Activated CD8-positive, alpha-beta memory T cell treated with anti-CD3 and anti-CD28 coated beads, Interleukin-2, amount 50 U/mL, for 1 hour (primary cell): Measurements from ENCODE around the gene GNAI3.

Source experiments
- DNase-seq: peaks from one replicate; pipeline ENCODE4 v3.0.0-alpha.2; 2020; ENCODE audit errors: extremely low read depth

GNAI3 gene

DNA sequence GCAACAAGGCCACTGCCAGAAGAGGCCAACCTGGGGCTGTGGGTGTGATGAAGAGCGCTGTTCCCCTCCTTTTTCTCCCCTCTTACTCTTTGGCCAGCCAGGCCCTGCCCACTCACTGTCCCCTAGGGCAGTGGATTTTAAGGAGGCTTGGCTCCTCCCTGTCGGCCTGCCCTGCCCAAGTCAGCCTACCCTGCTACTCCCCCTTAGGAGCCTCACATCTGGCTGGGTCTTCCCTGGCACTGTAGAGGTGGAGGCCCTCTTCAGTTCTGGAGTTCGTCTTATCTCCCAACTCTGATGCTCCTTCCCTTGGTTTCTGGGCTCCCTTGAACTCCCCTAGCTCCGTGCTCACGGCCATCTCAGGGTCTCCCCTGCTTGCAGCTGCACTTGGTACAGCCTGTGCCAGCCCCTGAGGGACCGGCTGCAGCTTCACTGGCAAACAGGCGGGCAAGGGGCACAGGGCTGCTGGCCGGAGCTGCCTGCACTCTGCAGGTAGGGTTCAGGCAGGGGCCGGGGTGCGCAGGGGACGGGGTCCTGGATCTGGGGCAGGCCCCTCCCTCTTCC, 75.3 kb downstream of the GNAI3 start:
- no peak for DNase-seq

DNA sequence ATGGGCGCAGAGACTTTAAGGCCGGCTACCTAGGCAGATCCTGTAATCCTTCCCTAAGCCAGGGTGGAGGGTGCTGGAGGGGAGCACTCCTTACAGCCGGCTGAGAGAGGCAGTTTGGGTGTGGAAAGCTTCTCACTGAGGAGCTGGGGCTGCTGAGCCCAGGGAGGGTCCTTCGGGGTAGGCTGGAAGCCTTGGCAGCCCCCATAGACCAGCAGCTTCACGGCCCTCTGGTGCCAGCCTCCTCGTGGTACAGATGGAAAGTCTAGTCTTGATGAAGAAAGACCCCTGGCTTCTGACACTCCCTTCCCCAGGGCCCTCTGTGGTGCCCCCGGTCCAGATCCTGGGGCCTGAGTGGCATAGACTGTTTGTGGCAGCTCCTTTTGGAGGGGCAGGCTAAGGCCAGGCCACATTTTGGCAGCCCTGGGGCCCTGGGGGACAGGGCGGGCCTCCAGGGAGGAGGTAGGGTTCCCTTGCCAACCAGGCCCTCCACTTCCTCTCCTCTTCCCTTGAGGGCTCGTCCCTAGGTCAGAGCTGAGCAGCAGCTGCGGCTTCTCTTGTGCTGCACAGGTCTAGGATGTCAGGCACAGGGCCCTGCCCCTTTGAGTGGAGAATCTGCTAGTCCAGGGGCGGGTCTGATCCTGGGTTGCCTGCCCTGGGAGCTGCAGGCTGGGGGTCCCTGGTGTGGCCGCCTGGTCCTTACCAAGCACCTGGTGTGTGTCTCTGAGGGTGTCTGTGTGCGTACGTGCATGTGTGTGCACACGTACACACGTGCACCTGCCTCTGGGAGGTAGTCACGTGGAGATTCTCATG, 76.0 kb downstream of the GNAI3 start:
- DNase-seq: no peak

DNA sequence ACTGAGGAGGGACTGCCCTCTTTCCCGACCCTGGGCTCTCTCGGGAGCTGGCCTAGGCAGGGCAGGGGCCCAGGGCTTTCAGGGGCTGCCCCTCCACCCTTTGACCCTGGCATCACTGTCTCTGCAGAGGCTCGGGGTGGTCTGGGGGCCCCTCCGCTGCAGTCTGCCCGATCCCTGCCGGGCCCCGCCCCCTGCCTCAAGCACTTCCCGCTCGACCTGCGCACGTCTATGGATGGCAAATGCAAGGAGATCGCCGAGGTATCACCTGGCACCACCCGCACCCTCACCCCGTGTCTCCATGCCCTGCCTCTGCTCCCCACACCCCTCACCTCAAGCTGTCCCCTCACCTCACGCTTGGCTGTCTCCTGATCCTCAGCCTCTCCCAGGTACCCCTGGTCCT, 76.8 kb downstream of the GNAI3 start:
- no peak for DNase-seq

DNA sequence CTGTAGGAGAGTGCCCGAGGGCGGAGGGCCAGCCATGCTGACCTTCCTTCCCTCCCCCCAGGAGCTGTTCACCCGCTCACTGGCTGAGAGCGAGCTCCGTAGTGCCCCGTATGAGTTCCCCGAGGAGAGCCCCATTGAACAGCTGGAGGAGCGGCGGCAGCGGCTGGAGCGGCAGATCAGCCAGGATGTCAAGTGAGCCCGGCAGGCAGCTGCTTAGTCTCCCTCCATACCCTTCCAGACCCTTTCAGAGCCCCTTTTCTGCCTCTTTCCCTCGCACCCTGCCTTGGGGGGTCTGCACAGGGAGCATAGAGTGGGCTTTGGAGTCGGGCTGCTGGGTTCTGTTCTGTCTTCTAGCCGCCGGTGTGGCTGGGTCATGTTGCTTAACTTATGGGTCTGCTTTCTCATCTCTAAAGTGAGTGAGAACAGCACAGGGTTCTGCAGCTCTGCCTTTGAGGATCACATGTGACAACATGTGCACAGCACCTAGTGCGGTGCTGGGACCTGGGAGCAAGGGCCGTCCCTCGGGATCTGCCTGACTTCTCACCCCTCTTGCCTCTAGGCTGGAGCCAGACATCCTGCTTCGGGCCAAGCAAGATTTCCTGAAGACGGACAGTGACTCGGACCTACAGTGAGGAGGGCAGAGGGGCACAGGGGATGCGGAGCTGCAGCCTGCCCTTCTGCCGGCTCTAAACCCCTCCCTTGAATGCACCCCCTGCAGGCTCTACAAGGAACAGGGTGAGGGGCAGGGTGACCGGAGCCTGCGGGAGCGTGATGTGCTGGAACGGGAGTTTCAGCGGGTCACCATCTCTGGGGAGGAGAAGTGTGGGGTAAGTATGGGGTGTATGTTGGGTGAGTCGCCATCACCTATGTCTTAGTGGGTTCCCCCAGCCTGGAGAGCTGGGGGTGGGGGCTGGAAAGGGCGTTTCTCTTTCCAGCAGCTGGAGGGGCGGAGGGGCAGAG, 77.5 kb downstream of the GNAI3 start:
- no peak for DNase-seq

DNA sequence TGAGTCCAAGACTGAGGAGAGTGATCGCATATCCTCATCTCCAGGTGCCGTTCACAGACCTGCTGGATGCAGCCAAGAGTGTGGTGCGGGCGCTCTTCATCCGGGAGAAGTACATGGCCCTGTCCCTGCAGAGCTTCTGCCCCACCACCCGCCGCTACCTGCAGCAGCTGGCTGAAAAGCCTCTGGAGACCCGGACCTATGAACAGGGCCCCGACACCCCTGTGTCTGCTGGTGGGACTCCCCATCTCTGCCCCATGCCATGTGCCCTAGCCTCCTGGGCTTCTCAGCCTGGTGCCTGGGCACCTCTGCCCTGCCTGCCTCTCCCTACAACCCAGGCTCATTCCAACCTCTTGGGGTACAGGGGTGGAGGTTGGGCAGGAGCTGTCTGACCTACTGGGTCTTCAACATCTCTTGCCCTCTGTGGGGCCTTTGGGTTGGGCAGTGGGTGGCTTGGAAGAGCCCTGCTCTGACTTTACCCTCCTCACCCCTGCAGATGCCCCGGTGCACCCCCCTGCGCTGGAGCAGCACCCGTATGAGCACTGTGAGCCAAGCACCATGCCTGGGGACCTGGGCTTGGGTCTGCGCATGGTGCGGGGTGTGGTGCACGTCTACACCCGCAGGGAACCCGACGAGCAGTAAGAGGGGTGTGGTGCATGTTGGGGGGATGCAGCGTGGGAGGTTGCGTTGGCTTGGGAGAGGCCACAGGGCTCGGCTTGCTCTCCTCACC, 78.4 kb downstream of the GNAI3 start:
- no peak for DNase-seq

DNA sequence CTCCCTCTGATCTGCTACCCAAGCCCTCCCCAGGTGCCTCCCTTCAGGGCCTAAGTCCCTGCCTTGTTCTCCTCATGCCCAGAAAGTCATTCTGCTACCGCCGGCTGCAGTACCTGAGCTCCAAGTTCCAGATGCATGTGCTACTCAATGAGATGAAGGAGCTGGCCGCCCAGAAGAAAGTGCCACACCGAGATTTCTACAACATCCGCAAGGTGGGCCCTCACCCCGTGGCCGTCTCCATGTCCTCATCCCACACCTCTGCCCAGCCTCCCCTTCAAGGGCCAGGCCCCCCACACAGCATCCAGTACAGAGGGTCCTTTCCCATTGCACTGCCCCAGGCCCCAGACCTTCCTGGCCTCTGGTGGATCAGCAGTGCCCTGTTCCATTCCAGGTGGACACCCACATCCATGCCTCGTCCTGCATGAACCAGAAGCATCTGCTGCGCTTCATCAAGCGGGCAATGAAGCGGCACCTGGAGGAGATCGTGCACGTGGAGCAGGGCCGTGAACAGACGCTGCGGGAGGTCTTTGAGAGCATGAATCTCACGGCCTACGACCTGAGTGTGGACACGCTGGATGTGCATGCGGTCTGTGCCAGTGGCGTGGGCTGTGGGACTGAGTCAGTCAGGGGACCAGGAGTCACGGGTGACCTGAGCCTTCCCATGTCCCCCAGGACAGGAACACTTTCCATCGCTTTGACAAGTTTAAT, 79.4 kb downstream of the GNAI3 start:
- no peak for DNase-seq

DNA sequence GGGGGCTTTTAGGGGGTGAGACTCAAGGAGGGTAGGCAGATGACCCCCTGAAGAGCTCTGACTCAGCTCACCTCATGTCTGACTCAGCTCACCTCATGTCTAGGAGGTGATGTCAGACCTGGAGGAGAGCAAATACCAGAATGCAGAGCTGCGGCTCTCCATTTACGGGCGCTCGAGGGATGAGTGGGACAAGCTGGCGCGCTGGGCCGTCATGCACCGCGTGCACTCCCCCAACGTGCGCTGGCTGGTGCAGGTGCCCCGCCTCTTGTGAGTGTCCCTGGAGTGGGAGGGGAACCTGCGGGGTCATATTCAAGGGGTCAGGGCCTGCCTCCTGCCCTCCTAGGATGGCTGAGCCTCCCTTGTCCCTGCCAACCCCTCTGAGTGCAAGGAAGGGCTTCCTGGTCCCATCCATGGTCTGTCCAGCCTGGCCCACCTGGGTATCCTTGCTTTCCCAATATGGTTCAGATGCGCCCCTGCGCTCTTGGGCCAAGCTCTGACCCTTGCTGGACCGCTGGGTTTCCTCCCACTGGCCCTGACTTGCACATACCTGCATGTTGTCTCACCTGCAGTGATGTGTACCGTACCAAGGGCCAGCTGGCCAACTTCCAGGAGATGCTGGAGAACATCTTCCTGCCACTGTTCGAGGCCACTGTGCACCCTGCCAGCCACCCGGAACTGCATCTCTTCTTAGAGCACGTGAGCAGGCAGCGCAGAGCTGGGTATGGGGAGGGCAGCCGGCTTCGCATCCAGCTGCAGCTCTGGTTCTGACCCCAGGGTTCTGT, 80.3 kb downstream of the GNAI3 start:
- no peak for DNase-seq

DNA sequence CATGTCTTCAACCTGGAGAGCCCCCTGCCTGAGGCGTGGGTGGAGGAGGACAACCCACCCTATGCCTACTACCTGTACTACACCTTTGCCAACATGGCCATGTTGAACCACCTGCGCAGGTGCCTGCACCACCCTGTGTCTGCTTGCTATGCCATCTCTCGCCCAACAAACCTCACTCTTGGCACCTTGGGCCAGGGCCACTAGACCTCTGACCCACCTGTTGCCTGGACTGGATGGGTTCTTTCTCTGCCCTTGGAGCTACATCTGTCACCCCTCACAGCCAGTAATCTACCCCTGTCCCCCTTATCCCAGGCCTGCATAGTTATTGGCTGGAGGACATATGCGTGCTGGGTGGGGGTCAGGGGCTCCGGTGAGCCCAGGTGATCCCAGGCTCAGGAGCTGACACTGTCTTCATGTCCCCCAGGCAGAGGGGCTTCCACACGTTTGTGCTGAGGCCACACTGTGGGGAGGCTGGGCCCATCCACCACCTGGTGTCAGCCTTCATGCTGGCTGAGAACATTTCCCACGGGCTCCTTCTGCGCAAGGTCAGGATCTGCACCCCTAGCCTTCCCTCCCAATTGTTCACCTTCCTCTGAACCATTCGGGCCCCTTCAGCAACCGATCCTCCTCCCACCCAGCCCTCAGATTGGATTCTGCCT, 81.1 kb downstream of the GNAI3 start:
- DNase-seq: no peak

DNA sequence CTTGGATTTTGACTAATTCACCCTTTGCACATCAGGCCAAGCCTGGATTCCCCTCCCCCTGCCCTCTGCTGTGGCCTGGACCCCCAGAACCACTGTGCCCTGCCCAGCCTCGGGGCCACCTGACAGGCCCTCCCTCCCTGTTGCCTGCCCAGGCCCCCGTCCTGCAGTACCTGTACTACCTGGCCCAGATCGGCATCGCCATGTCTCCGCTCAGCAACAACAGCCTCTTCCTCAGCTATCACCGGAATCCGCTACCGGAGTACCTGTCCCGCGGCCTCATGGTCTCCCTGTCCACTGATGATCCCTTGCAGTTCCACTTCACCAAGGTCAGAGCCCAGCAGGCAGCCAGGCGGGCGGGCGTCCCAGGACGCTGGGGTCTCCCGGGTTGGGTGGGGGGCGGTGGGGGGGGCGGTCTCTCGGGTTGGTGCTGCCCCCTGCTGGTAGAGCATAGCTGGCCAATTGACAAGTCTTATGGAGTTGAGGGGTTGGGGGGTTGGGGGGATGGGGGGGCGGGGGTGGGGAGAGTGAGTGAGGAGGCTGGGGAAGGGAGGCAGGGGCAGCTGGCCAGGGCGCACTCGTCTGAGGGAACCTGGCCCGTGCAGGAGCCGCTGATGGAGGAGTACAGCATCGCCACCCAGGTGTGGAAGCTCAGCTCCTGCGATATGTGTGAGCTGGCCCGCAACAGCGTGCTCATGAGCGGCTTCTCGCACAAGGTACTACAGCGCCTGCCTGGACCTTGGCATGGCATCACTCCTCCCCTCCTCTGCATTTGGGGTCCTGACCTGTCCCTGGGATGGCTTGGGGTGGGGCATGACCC, 81.9 kb downstream of the GNAI3 start:
- no peak for DNase-seq

DNA sequence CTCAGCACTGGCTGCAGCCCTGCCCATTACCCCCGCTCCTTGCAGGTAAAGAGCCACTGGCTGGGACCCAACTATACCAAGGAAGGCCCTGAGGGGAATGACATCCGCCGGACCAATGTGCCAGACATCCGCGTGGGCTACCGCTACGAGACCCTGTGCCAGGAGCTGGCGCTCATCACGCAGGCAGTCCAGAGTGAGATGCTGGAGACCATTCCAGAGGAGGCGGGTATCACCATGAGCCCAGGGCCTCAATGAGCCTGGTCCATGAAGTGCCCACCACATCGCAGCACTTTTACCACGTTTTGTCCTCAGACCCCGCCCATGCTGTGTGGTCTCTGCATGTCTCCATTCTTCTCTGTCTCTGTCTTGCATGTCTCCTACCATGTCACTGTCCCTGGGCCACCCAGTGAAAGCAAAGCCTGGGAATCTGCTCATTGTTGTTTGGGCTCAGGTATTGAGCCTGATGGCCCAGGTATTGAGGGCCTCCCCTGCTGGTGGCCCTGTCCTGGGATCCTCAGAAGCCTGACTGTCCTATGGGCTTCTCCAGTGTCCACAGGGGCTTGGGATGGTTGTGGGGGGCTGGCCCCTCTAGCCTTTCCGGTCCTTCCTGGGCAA, 82.6 kb downstream of the GNAI3 start:
- DNase-seq: no peak

DNA sequence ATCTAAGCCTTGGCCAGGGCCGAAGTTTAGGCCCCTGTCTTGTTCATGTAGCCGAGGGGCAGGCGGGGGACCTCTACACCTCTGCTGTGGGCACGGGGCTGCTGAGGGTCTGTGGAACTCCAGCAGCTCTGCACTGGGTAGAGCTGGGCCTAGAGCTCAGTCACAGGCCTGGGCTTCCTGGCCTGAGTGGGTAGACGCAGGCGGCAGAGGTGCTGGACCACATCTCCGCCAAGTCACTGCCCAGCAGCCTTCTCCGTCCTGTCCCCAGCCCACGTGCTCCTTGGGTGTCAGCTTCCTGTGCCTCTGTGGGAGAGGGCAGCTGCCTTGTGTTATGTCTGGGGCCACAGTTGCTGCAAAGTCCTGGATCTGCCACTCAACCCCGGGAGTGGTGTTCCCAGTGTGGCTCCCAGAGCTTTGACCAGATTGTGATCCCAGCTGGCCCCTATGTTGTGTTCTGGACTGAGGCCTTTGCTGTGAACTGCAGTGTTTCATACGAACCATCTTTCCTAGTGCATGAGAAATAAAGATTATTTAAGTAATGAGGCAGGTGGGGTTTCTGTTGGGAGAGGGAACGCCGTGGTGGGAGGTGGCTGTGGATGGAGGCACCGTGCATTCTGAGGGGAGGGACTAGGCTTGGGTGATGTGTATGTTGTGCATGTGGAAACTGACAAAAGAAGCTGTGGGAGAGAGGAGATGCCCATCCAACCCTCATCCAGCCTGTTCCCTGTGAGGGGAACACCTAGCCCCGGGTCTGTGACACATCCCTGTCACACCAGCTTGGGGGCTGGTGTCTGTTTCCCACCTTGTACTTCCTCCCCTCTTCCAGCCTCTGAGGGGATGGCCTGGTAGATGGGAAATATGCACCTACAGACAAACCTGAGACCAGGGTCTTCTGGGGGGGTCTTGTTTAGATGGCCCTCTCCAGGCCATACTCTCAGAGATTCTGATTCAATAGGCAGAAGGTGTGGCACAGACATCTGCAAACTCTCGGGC, 83.4 kb downstream of the GNAI3 start:
- DNase-seq: no peak

DNA sequence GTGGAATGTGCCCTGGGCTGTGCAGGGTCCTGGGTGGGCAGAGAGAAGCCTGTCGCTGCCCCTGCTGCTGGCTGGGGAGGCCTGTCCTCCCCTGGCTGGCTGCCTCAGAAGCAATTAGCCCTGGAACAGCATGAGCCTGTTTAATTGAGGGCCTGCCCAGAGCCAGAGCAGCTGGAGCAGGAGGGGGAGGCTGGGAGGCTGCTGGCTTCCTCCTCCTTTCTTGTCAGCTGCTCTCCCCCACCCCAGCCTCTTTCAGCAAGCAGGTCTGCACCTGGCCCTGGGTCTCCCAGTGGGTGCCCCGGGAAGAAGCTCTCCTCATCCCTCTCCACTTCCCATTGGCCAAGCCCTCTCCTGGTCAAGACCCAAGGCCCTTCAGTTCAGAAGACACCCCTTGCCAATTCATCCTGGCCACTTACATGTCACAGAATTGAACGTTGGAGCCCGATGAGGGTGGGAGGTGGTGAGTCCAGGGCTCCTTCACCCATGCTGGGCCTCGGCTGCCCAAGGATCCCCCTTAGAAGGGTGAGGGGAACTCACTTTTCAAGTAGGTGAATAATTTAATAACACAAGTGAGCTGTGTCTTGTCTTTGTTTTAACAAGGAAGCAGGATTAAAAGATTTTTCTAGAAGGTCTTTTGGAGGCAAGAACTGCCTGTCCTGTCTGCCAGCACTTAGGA, 84.4 kb downstream of the GNAI3 start:
- no peak for DNase-seq

DNA sequence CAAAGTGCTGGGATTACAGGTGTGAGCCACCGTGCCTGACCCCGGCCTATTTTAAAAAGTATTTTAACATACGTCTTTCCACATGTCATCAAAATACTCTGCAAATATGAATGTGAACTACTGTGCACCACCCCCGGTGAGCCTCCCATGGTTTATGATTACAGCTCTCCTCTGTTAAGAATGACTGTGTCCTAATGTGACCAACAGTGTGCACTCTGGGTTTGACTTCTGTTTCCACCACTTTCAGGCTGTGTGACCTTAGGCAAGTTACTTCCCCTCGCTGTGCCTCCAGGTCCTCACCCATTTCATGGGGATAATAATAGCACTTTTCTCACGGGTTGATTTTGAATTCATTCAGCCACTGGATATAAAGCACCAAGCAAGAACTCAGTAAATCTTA, 85.9 kb downstream of the GNAI3 start:
- no peak for DNase-seq

DNA sequence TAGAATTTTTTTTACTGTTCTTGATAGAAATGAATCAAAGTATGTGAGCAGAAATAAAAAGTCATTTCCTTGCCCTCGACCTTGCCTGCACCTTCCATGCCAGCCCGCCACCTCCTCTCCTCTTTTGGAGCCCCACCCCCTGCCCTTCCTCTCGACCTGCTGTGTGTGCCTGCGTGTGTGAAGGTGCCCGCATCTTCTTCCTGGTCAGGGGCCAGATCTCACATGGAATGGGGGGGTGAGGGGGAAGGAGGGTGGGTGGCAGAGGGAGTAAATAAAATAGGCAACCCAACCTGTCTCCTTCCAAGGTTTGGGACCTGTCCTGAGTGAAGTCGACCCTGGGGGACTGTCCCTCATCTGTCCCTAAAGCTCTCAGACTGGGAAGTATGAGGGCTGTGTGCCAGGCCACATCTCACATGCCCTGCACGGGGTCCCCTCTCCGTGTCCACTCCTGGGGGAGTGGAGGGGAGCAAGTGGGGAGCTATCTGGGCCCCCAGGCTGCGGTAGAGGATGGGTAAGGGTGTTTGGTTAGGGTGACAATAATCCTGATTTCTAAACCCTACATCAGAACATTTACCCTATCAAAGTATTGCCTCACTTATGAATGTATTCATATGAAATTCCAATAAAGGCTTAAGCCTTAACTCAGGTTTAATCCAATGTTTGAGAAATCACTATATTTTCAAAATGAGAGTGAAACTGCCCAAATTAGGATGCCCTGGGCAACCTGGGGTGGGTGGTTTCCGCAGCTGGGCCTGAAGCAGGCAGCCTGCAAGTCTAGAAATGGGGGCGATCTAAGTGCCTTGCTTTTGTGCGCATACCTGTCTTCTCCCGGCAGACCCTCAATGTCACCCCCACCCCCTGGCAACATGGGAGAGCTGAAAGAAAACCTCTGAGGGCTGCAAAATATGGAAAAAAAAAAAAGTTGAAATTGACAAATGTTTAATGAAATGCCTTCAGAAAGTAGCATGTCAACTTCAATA, 86.6 kb downstream of the GNAI3 start:
- no peak for DNase-seq

DNA sequence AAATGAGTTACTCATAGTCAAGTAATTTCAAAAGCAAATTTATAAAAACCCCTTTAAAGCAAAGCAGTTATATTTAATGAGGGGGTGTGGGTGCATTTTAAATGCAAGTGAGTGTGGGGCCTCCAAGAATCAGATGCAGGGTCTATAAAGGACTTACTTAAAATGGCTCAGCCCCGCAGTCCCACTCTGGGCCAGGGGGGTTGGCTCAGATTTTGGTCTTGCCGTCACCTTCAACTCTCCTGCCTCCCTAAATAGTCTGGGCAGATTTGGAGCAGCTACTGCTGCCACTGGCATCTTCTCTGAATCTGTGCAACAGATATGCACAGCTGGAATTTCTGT, 87.4 kb downstream of the GNAI3 start:
- DNase-seq: no peak
